ENCODE data around the gene SOD2.
"Not testable (repeated sequence)": the region's sequence is repeated elsewhere in the genome, so short reads cannot be mapped to it uniquely, and the experiment has no call there.

SOD2 gene

GRCh38 chr6:159715605-159716004 is 22.6 kb upstream of the SOD2 start:
- DNase-seq: no peak

GRCh38 chr6:159715166-159715565 is 22.1 kb upstream of the SOD2 start:
- no peak for DNase-seq

GRCh38 chr6:159714404-159714803 is 21.4 kb upstream of the SOD2 start:
- no peak for DNase-seq

- no peak for DNase-seq
Observed at GRCh38 chr6:159713984-159714383, 20.9 kb upstream of the SOD2 start.

- not testable (repeated sequence) for DNase-seq
Observed at GRCh38 chr6:159712389-159712788, 19.3 kb upstream of the SOD2 start.

GRCh38 chr6:159710603-159711002 is 17.6 kb upstream of the SOD2 start:
- DNase-seq: not testable (repeated sequence)

GRCh38 chr6:159701413-159701999 is 8.5 kb upstream of the SOD2 start:
- DNase-seq: no peak

GRCh38 chr6:159700970-159701369 is 7.9 kb upstream of the SOD2 start:
- DNase-seq: no peak

- DNase-seq: no peak
Observed at GRCh38 chr6:159695984-159696383, 2.9 kb upstream of the SOD2 start.

- DNase-seq: peak; percentile 41
Observed at GRCh38 chr6:159693894-159694545, 979 bp upstream of the SOD2 start.

- peak; percentile 67 for DNase-seq
Observed at GRCh38 chr6:159692303-159693127, 526 bp downstream of the SOD2 start.

- no peak for DNase-seq
Observed at GRCh38 chr6:159691963-159692287, 1.1 kb downstream of the SOD2 start.

GRCh38 chr6:159691133-159691962 is 1.7 kb downstream of the SOD2 start:
- peak; percentile 19 for DNase-seq

- not testable (repeated sequence) for DNase-seq
Observed at GRCh38 chr6:159690135-159690534, 2.9 kb downstream of the SOD2 start.

- no peak for DNase-seq
Observed at GRCh38 chr6:159689001-159689400, 4.0 kb downstream of the SOD2 start.

- DNase-seq: no peak
Observed at GRCh38 chr6:159688266-159688905, 4.7 kb downstream of the SOD2 start.

- DNase-seq: no peak
Observed at GRCh38 chr6:159687341-159687740, 5.7 kb downstream of the SOD2 start.

- no peak for DNase-seq
Observed at GRCh38 chr6:159686703-159687102, 6.3 kb downstream of the SOD2 start.

GRCh38 chr6:159686040-159686439 is 7.0 kb downstream of the SOD2 start:
- DNase-seq: no peak

- DNase-seq: no peak
Observed at GRCh38 chr6:159684013-159684304, 9.1 kb downstream of the SOD2 start.

- DNase-seq: no peak
Observed at GRCh38 chr6:159682810-159683209, 10.2 kb downstream of the SOD2 start.

GRCh38 chr6:159682295-159682694 is 10.7 kb downstream of the SOD2 start:
- no peak for DNase-seq
